Measurements from ENCODE around the gene FRMD4A.

- TF ChIP-seq POLR2A (IDR thresholded peaks at IDR 0.05; ENCODE audit: extremely low read depth, insufficient read length): no peak
- TF ChIP-seq, protein P1, sequence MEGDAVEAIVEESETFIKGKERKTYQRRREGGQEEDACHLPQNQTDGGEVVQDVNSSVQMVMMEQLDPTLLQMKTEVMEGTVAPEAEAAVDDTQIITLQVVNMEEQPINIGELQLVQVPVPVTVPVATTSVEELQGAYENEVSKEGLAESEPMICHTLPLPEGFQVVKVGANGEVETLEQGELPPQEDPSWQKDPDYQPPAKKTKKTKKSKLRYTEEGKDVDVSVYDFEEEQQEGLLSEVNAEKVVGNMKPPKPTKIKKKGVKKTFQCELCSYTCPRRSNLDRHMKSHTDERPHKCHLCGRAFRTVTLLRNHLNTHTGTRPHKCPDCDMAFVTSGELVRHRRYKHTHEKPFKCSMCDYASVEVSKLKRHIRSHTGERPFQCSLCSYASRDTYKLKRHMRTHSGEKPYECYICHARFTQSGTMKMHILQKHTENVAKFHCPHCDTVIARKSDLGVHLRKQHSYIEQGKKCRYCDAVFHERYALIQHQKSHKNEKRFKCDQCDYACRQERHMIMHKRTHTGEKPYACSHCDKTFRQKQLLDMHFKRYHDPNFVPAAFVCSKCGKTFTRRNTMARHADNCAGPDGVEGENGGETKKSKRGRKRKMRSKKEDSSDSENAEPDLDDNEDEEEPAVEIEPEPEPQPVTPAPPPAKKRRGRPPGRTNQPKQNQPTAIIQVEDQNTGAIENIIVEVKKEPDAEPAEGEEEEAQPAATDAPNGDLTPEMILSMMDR (IDR thresholded peaks at IDR 0.05; ENCODE audit: low read depth, low read length): no peak
- TF ChIP-seq, protein P2, sequence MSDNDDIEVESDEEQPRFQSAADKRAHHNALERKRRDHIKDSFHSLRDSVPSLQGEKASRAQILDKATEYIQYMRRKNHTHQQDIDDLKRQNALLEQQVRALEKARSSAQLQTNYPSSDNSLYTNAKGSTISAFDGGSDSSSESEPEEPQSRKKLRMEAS (IDR thresholded peaks at IDR 0.05; ENCODE audit: low read depth, low read length): no peak
These were observed 215.9 kb downstream of the FRMD4A start for GRCh38 chr10:14114791-14115190.

Measured in NB4 (cell line).